ENCODE data around the gene MTHFR.

MTHFR gene

DNA sequence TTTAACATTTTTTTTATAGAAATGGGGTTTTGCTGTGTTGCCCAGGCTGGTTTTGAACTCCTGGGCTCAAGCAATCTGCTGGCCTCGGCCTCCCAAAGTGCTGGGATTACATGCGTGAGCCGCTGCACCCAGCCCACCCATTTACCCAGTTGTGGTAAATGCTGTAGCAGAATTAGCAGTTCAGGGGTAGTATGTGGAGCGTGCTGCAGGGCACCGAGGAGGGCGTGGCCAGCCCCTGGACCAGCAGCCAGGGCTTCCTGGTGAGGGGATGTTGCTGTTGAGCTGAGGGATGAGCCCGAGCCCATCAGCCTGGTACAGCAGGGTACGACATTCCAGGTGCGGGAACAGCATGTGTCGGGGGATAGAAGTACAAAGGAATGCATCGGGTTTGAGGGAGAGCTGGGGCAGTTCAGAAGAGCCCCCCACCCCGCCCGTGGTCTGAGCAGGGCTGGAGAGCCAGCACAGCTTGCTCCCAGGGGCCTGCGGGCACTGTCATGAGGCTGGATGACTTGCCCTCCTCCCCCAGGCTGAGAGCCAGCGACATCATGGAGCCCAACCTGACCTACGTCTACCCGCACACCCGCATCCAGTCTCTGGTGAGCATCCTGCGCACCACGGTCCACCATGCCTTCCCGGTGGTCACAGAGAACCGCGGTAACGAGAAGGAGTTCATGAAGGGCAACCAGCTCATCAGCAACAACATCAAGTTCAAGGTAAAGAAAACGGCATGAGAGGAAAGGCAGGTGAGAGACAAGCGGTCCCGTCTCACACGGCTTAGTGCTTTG lies 29.9 kb upstream of the MTHFR start:
- no peaks in the 10 kb centered on the region for H3K9me3 Mint-ChIP-seq
- no peak overlapping the region for H3K4me3 Mint-ChIP-seq
- peaks cover under 1% of the 10 kb centered on the region for H3K4me1 Mint-ChIP-seq

GRCh38 chr1:11833900-11834299 lies 28.1 kb upstream of the MTHFR start:
- H3K4me3 Mint-ChIP-seq, result no peak overlapping the region
- no peak overlapping the region for H3K27ac Mint-ChIP-seq

More for the DNA sequence above, 29.9 kb upstream of the MTHFR start:
- H3K36me3 Mint-ChIP-seq (ENCODE audit: low read depth), result peaks cover 58% of the 10 kb centered on the region
- no peak overlapping the region for H3K27ac Mint-ChIP-seq
- TF ChIP-seq, protein P1, sequence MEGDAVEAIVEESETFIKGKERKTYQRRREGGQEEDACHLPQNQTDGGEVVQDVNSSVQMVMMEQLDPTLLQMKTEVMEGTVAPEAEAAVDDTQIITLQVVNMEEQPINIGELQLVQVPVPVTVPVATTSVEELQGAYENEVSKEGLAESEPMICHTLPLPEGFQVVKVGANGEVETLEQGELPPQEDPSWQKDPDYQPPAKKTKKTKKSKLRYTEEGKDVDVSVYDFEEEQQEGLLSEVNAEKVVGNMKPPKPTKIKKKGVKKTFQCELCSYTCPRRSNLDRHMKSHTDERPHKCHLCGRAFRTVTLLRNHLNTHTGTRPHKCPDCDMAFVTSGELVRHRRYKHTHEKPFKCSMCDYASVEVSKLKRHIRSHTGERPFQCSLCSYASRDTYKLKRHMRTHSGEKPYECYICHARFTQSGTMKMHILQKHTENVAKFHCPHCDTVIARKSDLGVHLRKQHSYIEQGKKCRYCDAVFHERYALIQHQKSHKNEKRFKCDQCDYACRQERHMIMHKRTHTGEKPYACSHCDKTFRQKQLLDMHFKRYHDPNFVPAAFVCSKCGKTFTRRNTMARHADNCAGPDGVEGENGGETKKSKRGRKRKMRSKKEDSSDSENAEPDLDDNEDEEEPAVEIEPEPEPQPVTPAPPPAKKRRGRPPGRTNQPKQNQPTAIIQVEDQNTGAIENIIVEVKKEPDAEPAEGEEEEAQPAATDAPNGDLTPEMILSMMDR (IDR thresholded peaks at IDR 0.05; ENCODE audit: unreplicated experiment in 3 of 3), result no peak
- H3K27me3 Mint-ChIP-seq (ENCODE audit: low read depth), result no peaks in the 10 kb centered on the region

DNA sequence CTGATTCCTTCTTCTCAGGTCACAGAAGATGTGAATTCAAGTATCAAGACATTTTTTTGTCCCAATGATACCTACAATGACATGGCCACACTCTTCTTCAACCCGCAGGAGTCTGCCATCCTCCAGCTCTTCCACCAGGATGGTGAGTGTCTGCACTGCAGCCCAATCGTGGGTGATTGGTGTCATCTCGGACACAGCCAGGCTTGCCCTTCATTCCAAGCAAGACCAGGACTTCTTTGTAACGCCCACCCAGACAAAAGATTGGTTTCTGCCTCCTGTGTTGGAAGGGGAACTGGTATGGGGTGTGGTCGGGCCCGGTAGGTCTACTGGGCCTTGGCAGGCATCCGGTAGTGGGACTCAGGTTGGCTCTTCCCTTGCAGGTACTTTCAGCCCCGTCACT lies 27.7 kb upstream of the MTHFR start:
- TF ChIP-seq, protein P1 (IDR thresholded peaks at IDR 0.05; ENCODE audit: unreplicated experiment in 3 of 3), result no peak
- no peak overlapping the region for H3K27ac Mint-ChIP-seq
- no peak overlapping the region for H3K4me3 Mint-ChIP-seq
- H3K27me3 Mint-ChIP-seq (ENCODE audit: low read depth), result no peaks in the 10 kb centered on the region
- no peaks in the 10 kb centered on the region for H3K9me3 Mint-ChIP-seq
- H3K36me3 Mint-ChIP-seq (ENCODE audit: low read depth), result peaks cover 60% of the 10 kb centered on the region
- no peaks in the 10 kb centered on the region for H3K4me1 Mint-ChIP-seq

More at GRCh38 chr1:11833900-11834299, 28.1 kb upstream of the MTHFR start:
- H3K27me3 Mint-ChIP-seq (ENCODE audit: low read depth), result no peaks in the 10 kb centered on the region
- no peaks in the 10 kb centered on the region for H3K9me3 Mint-ChIP-seq
- H3K4me1 Mint-ChIP-seq, result no peaks in the 10 kb centered on the region
- TF ChIP-seq, protein P1 (IDR thresholded peaks at IDR 0.05; ENCODE audit: unreplicated experiment in 3 of 3), result no peak
- H3K36me3 Mint-ChIP-seq (ENCODE audit: low read depth), result peaks cover 60% of the 10 kb centered on the region

DNA sequence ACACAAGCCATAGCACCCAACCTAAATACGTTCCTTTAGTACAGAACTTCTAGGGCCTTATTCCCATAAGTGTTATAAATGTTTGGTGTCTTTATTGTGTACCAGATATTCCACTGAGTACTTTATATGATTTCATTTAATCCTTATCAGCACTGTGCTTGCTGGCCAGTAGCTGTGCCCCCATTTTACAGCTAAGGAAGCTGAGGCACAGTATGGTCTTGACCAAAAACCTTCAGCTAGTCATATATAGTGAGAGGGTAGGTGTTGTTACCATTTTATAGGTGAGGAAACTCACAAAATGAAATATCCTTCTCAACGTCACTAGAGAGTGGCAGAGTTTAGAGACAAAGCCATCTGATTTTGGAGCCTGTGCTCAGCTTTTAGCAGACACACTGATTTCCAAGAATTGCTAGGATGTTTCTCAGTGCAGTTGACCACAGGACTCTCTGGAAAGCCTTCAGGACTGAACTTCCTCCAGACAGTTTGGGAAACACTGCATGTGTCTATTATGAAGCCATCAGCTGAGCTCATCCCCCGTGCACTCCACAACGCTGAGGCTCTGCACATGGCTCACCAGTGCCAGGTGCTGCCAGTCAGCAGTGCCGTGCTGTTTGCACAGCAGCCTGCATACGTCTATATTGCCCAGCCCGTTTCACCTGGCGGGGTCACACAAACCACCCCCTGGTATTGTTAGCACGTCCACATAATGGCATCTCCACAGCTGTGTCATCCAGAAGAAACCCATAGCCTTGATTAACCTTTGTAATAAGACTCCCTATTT lies 26.4 kb upstream of the MTHFR start:
- Mint-ChIP-seq H3K4me3 (no peak overlapping the region), H3K36me3 (ENCODE audit: low read depth) (peaks cover 61% of the 10 kb centered on the region), H3K4me1 (no peaks in the 10 kb centered on the region), H3K27ac (no peak overlapping the region), H3K27me3 (ENCODE audit: low read depth) (no peaks in the 10 kb centered on the region), H3K9me3 (no peaks in the 10 kb centered on the region)
- TF ChIP-seq, protein P1 (IDR thresholded peaks at IDR 0.05; ENCODE audit: unreplicated experiment in 3 of 3), result no peak

GRCh38 chr1:11828511-11828910 lies 22.7 kb upstream of the MTHFR start:
- no peaks in the 10 kb centered on the region for H3K4me1 Mint-ChIP-seq
- H3K9me3 Mint-ChIP-seq, result no peaks in the 10 kb centered on the region
- H3K36me3 Mint-ChIP-seq (ENCODE audit: low read depth), result peaks cover 65% of the 10 kb centered on the region
- H3K4me3 Mint-ChIP-seq, result no peak overlapping the region
- no peak overlapping the region for H3K27ac Mint-ChIP-seq
- TF ChIP-seq, protein P1 (IDR thresholded peaks at IDR 0.05; ENCODE audit: unreplicated experiment in 3 of 3), result no peak
- no peaks in the 10 kb centered on the region for H3K27me3 Mint-ChIP-seq (ENCODE audit: low read depth)

Measured in nephron (organoid).